HUDEP-2 (cell line): Measurements from ENCODE around the gene PKM.

Experiments
- DNase-seq, 76 experiments: peaks; one replicate each; lab custom pipeline; 2025; ENCODE audit not compliant: unreplicated experiment in 76 of 76; lab: John Stamatoyannopoulos, UW

PKM gene

GRCh38 chr15:72202302-72202701, 28.7 kb downstream of the PKM start:
- no peak for DNase-seq

- peak in 1 of 76 experiments; percentile 1 for DNase-seq
These were observed 29.5 kb downstream of the PKM start for GRCh38 chr15:72201391-72201921.

- no peak for DNase-seq
These were observed 30.4 kb downstream of the PKM start for GRCh38 chr15:72200395-72201237.

GRCh38 chr15:72199721-72200212, 31.2 kb downstream of the PKM start:
- peak in 72 of 76 experiments; percentile 15 to 82 (median 58) for DNase-seq

GRCh38 chr15:72199205-72199515, 31.8 kb downstream of the PKM start:
- DNase-seq: no peak

GRCh38 chr15:72198356-72199204, 32.4 kb downstream of the PKM start:
- DNase-seq: no peak

GRCh38 chr15:72197460-72198355, 33.3 kb downstream of the PKM start, which contains the start of gene GRAMD2A:
TSS of gene GRAMD2A (minus strand) at chr15:72197787.
- no peak for DNase-seq

- DNase-seq: no peak
These were observed 33.9 kb downstream of the PKM start for GRCh38 chr15:72197041-72197459.

GRCh38 chr15:72196409-72197040, 34.5 kb downstream of the PKM start:
- no peak for DNase-seq

GRCh38 chr15:72195101-72195511, 35.9 kb downstream of the PKM start:
- no peak for DNase-seq

GRCh38 chr15:72193836-72194396, 37.1 kb downstream of the PKM start:
- no peak for DNase-seq

GRCh38 chr15:72192416-72192815, 38.6 kb downstream of the PKM start:
- DNase-seq: no peak

- no peak for DNase-seq
These were observed 41.6 kb downstream of the PKM start for GRCh38 chr15:72189250-72189902.

- no peak for DNase-seq
These were observed 46.7 kb downstream of the PKM start for GRCh38 chr15:72184165-72184811.

- no peak for DNase-seq
These were observed 47.2 kb downstream of the PKM start for GRCh38 chr15:72183781-72184164.

- no peak for DNase-seq
These were observed 48.3 kb downstream of the PKM start for GRCh38 chr15:72182673-72183072.

- DNase-seq: no peak
These were observed 48.7 kb downstream of the PKM start for GRCh38 chr15:72182244-72182643.

- no peak for DNase-seq
These were observed 50.1 kb downstream of the PKM start for GRCh38 chr15:72180761-72181324.
